Left cardiac atrium (tissue), 4 donors: ENCODE results near the gene NTM. TPM values are rescaled to one million over a fixed set of nuclear protein-coding genes. Genes with fewer than 3 reads are reported as not detected.
"Not testable (repeated sequence)": the region's sequence is repeated elsewhere in the genome, so short reads cannot be mapped to it uniquely, and the experiment has no call there.

Experiments used
- ATAC-seq, 2 donors: fragments of 200-7000 bp; cut with Tn5 transposase; one replicate each; pipeline ENCODE4 v1.9.1; 2020; ENCODE audit warnings: mild to moderate bottlenecking in 2 of 2, moderate library complexity in 2 of 2
- DNase-seq: peaks from one replicate; pipeline ENCODE4 v3.0.0-alpha.2; 2020
- intact Hi-C, 2 donors: fragments of 100-400 bp; cut with DNase I; formaldehyde crosslinking; loops; one replicate each; pipeline versions ENCODE4 v1.14.1 to v1.15.1; 2022 to 2023
- total RNA-seq, 2 donors: library from RNA; stranded (reverse); fragmentation: NEBNext Ultra II Directional; extraction: Animal tissue kit (Norgen Biotek cat#: 25700); gene quantifications; one replicate each; pipeline ENCODE4 v1.2.1, GENCODE V29; 2021
- donor health status: DM: no; HTN: yes; CAD: no.
- donor health status: DM: no; HTN: yes; CAD: no; lungs with severe emphysema.
- donor health status: DM: yes; HTN: yes; CAD: no.
- donor health status: Dilated cardiomyopathy.

Gene NTM
- total RNA-seq, 2 donors from 2014 or later, result 21.5 to 37.4 TPM

DNA sequence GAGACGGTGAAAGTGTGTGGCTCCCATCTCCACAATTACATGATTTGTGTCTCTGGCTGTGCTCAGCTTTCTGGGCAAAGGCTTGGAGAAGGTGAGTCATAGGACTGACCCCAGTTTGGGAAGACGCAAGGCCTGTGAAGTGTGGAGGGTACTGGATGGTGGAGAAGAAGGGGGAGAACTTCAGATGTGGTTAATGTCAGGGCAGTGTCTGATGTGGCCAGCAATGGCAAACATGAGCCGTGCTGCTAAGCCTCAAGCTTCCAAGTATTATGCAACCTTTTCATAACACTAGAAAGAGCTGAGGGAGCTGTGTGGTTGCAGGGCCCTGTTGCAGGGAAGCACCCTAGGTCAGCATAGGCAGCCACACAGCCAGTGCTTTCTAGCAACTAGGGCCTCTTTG lies 110.9 kb downstream of the NTM start:
- no peak for DNase-seq
- ATAC-seq, result peak; percentile 43 to 81
- intact Hi-C loops, result no loop called here

DNA sequence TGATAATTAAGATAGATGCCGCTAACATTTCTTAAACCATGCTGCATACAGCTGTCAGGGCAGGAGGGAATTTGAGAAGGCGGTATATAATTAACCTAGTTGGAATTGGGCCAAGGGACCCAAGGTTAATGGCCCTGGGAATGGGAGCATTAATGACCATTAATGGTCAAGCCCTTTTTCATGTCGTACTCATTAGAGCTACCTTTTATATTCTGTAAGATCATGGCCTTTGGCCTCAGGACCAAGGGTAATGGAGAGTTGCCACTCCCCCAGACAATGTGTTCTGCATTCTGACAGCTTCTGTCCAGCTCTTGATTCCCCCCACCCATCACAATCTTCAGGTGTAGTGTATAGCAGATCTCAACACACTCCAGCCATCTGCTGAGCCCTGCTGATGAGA lies 111.6 kb downstream of the NTM start:
- intact Hi-C loops, result no loop called here
- no peak for ATAC-seq

DNA sequence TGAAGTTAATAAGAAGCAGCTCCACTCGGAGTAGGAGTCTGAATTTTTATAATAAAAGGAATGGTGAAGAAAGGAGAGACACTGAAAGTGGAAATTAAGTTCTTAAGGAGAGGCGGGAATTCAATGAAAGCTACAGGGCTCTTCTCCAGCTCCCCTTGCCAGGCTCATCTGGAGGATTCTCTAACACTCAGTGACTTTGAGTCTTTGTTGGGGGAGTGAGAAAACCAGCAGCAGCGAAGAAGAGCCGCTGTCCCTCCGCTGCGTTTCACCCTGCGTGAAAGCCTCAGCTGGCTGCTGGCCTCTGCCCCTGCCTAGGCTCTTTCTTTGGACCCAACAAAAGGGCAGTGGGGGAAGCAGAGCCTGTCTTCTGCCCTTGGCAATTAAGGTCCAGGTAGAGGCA lies 113.0 kb downstream of the NTM start:
- ATAC-seq (no peak), DNase-seq (no peak)
- intact Hi-C loops, result no loop called here

More for the DNA sequence above, 111.6 kb downstream of the NTM start:
- no peak for DNase-seq

DNA sequence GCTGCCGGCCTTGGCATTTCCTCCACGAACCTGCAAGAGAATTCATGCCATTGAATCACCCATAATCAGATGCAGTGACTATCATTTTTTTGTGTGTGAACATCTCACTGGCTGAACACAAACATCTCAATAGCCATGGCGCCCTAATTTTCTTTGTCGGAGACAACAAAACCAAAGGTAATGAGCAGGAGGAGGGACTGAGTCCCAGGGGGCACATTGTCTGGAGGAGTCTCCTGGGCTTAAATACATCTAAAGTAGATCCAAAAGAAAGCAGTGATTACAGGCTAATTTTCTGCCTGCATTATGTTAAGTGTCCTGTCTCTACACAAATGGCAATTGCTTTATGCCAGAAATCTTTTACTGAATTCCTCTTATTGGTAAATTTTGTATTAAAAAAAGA lies 113.5 kb downstream of the NTM start:
- intact Hi-C loops, result no loop called here
- DNase-seq (no peak), ATAC-seq (no peak)

DNA sequence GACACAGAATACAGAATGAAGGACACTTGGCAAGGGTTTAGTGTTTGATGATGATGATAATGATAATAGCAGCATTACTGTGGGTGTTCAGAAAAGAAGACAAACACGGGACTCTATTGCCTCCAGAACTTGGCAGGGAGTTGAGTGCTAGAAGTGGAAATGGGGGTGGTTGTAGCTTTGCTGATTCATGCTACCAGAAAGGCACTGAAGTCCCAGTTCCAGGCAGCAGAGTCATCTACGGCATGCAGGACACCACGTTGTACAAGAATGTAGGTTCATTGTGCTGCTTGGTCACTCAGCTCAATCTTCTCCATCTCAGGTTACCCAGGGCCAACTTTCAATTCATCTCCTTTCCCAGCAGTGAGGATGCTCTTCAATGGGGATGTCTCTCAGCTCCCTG lies 115.7 kb downstream of the NTM start:
- ATAC-seq, result peak in 1 of 2 donors; percentile 59
- intact Hi-C loops, result no loop called here
- no peak for DNase-seq

DNA sequence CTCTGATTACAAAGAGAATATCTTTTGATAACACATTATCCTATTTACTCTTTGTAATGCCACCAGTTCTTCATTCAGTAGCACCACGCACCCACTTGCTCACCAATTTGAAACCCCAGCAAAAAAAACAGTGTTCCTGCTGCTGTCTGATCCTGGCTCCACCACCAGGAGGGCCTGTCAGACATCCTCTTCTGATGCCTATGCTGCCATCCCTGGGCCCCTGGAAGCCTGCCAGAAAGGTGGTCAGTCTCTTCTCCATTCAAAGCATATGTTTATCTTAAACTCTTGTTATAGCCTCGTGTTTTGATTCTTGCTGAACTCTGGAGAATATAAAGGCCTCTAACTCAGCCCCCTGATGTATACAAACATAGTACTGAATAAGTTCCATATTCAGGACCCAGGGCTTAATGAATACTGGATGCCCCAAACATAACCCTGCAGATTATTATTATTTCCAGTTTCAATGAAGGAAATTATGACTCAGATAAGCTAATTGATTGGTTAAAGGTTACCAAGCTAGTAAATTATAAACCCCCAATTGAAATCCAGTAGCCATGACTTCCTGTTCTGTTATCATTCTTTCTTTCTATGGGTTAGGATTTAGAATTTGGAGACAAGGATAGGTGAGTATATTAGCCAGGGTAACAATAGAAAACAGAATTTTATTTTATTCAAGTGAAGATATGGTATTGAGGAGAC lies 116.7 kb downstream of the NTM start:
- intact Hi-C loops, result no loop called here
- DNase-seq (no peak), ATAC-seq (no peak)

DNA sequence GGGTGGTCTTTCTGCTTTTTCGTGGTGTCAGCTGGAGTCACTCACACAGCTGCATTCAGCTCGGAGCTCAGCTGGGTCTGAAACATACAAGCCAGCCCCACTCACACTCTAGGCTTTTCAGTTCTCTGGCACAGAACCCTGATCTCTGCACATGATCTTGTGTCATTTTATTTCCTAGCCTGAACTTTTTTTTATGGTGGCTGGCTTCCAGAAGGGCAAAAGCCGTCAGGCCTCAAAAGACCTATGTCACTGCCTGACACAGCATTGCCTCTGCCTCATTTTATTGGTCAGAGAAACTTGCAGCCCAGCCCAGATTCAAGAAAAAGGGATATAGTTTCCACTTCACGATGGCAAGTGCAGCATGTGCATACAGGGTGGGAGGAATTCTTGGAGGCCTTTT lies 117.8 kb downstream of the NTM start:
- ATAC-seq, result peak in 1 of 2 donors; percentile 80
- no peak for DNase-seq
- intact Hi-C loops, result no loop called here

DNA sequence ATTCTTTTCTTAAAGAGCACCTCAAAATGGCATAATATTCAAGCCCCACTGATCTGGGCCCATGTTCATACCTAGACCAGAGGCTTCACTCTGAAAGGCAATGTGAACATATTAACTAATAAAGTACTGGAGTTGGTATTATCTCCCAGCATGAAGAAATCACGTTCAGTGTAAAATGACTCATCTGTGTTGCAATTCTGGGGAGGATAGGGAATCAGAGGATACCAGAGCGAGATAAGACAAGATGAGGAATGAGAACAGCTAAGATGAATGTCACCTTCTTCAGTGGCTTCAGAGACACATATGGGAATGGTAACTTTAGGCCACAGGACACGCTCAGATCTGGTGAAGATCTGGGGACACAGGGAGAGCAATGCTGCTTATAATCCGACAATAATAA lies 121.1 kb downstream of the NTM start:
- DNase-seq, result no peak
- peak in 1 of 2 donors; percentile 71 for ATAC-seq
- intact Hi-C loops, result no loop called here

- DNase-seq (peak; percentile 37), ATAC-seq (peak; percentile 87 to 89)
- intact Hi-C loops, result no loop called here
These were observed 125.0 kb downstream of the NTM start for GRCh38 chr11:131495423-131495822.

- DNase-seq, ATAC-seq, intact Hi-C loops: not testable (repeated sequence)
These were observed 127.3 kb downstream of the NTM start for GRCh38 chr11:131497686-131498085.

GRCh38 chr11:131498631-131499160 lies 128.3 kb downstream of the NTM start:
- intact Hi-C loops, result no loop called here
- ATAC-seq, result peak in 1 of 2 donors; percentile 43
- peak; percentile 34 for DNase-seq

- ATAC-seq (peak in 1 of 2 donors; percentile 68), DNase-seq (peak; percentile 45)
- intact Hi-C loops, result no loop called here
These were observed 128.8 kb downstream of the NTM start for GRCh38 chr11:131499199-131499598.

- DNase-seq (no peak), ATAC-seq (no peak)
- intact Hi-C loops, result loop anchor here in 1 of 2 donors (5.0 kb wide), 1 partner anchor 96 kb away; no protein-coding TSS in a partner anchor
These were observed 132.6 kb downstream of the NTM start for GRCh38 chr11:131503017-131503416.

DNA sequence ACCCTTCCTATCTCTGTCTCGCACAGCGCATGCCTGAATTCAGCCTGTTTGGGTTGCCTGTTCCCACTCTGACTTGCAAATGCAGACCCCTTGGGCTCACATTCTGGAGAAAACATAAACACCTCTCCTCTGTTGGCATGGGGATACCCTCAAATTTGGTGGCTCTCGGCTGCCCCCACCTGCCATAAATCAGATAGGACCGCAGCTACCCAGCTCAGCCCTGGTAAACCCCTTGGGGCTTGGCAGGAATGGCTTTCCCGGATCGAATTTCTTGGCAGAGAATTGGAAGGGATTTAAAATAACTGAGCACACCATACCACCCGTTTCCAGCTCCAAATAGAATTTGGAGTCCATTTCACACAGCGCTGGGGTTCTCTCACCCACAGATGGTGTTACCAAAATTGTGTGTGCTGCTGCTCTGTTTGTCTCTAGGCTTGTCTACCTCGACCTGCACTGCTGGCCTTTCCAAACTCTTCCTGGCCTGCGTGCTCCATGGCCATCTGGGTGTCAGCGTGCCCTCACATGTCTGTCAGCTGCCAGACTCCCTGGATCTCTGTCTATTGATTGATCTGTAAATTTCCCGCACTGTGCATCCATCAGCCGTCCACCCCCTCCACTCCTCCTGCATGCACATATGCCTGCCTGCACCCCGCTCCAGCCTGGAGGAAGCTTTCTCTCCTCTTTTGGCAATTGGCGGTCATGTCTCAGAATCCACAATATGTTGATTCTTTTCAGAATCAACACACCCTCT lies 134.0 kb downstream of the NTM start:
- intact Hi-C loops, result loop anchor here in 1 of 2 donors (5.0 kb wide), 1 partner anchor 97 kb away; no protein-coding TSS in a partner anchor
- peak; percentile 77 to 80 for ATAC-seq
- peak; percentile 30 for DNase-seq

- ATAC-seq, result no peak
- intact Hi-C loops, result no loop called here
- no peak for DNase-seq
These were observed 135.9 kb downstream of the NTM start for GRCh38 chr11:131506348-131506747.

DNA sequence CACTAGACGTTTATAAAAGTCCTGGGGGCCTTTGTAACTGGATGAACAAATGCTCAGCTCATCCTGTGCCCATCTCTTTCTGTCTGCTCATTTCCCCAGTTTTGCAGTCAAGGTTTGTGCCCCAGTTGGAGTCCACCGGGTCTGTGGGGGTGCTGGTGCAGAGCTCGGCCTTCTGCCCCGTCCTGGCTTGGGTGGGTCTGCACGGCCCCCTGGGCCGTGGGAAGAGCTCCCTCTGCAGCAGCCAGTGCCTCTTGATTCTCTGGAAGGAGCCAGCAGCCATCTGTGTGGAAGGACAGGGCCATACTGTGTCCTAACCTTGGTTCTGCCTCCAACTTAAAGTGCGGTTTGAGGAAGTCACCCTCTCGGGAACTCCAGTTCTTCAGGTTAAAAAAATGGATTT lies 140.2 kb downstream of the NTM start:
- ATAC-seq (no peak), DNase-seq (no peak)
- intact Hi-C loops, result loop anchor here (5.0 to 10.0 kb wide), 2 partner anchors 446 to 448 kb away; no protein-coding TSS in a partner anchor

GRCh38 chr11:131511794-131512193 lies 141.4 kb downstream of the NTM start:
- intact Hi-C loops, result loop anchor here (2.0 to 10.0 kb wide), 3 partner anchors 261 to 449 kb away; no protein-coding TSS in a partner anchor
- no peak for DNase-seq
- peak in 1 of 2 donors; percentile 43 for ATAC-seq

DNA sequence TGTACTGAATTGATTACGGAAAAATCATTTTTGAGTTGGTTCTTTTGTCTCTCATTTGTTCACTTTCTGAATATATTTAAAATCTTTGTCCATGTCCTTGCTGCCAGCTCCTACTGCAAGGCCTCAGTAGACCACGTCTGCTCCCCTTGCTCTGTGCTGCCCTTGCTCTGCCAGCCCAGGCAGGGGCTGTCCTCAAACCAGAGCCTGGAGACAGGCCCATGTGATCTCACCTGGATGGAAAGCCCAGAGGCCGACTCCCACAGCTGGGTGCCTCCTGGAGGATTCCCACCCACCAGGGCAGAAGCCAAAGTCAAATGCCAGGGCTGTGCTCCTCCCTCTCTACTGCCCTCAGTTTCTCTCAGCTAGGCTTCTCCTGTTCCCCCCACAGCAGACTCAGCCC lies 141.8 kb downstream of the NTM start:
- intact Hi-C loops, result loop anchor here (2.0 to 10.0 kb wide), 3 partner anchors 261 to 450 kb away; no protein-coding TSS in a partner anchor
- ATAC-seq, result no peak
- no peak for DNase-seq

DNA sequence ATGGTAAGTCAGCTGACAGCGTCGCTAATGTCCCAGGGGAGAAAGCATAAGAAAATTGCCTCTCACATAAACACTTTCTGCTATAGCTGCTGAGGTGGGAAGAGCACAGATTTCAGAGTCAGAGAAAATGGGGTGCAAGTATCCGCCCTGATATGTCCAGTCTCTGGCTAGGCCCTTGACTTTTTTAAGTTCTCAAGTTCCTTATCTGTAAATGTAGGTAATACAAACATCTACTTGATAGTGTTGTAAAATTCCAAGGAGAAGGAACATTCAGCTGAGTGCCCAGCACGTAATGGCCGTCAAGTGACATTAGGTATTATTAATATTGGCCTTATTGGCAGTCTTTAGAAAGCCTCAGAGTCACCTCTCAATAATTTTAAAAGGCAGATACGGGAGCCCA lies 143.6 kb downstream of the NTM start:
- DNase-seq (no peak), ATAC-seq (no peak)
- intact Hi-C loops, result loop anchor here (5.0 to 10.0 kb wide), 2 partner anchors 449 to 452 kb away; no protein-coding TSS in a partner anchor

DNA sequence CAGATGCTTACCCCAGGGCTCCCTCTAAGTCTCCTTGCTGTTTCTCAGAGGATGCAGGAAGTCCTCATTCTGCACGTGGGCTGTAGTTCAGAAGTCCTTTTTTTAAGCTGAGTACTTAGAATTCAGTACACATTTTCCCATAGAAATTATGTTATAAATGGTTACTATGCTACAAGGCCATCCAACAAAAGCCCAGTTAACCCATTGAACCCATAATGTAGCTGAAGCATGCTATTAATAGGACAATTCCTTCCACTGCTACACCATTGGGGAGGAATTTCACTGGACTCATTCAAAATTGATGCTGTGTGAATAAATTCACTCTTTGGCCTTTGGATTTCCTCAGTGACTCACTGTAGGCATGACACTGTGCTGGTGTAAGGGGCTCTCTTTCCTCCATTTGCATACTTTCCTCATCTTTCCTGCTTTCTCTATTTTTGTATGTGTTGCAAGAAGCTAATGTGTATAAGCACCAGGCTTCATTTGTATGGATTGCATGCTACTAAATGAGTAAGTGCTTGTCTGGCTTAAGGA lies 148.0 kb downstream of the NTM start:
- intact Hi-C loops, result loop anchor here in 1 of 2 donors (10.0 kb wide), 1 partner anchor 454 kb away; no protein-coding TSS in a partner anchor
- DNase-seq (no peak), ATAC-seq (no peak)
